DOHH2 (cell line): ENCODE data around the gene G6PC3.

Source experiments
- EZH2phosphoT487 ChIP-seq: fragments of 200-600 bp; sonication (generic); IDR thresholded peaks from 2 replicates; pipeline ENCODE4 v1.6.1; 2017; ENCODE audit warnings: borderline replicate concordance, mild to moderate bottlenecking, antibody characterized with exemption, low read length, moderate library complexity, mixed read lengths
- TF ChIP-seq, protein P1 (sequence below): fragments of 200-600 bp; sonication (generic); IDR thresholded peaks from one replicate; pipeline ENCODE4 v1.5.1; 2014; ENCODE audit warnings: antibody characterized with exemption, mild to moderate bottlenecking, low read depth, low read length; ENCODE audit not compliant: poor library complexity, severe bottlenecking

DNA sequence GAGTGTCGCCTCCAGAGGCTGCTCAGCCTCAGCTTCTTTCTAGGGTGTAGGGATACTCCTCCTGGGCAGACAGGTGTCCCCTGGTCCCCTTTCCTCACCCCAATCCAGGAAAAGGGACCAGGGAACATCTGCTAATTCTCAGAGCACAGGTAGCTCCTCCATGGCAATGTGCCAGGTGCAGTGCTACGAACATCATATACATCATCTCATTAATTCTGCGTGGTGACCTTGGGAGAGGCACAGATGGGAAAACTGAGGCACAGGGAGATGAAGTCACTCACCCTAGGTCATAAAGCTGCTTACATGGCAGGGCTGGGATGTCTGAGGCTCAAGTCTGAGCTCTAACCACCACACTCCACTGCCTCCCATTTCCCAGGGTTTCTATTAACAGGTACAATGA is 41.2 kb downstream of the G6PC3 start:
- TF ChIP-seq, protein P1, sequence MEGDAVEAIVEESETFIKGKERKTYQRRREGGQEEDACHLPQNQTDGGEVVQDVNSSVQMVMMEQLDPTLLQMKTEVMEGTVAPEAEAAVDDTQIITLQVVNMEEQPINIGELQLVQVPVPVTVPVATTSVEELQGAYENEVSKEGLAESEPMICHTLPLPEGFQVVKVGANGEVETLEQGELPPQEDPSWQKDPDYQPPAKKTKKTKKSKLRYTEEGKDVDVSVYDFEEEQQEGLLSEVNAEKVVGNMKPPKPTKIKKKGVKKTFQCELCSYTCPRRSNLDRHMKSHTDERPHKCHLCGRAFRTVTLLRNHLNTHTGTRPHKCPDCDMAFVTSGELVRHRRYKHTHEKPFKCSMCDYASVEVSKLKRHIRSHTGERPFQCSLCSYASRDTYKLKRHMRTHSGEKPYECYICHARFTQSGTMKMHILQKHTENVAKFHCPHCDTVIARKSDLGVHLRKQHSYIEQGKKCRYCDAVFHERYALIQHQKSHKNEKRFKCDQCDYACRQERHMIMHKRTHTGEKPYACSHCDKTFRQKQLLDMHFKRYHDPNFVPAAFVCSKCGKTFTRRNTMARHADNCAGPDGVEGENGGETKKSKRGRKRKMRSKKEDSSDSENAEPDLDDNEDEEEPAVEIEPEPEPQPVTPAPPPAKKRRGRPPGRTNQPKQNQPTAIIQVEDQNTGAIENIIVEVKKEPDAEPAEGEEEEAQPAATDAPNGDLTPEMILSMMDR: no peak
- no peak for TF ChIP-seq EZH2phosphoT487
